GM21360 (cell line): ENCODE measurements around the gene CIB4.

ENCODE experiments used
- ATAC-seq: cut with Tn5 transposase; IDR thresholded peaks from one replicate; pipeline ENCODE4 v1.9.1; 2021; ENCODE audit warnings: mild to moderate bottlenecking, moderate library complexity; ENCODE audit not compliant: unreplicated experiment

Gene CIB4

GRCh38 chr2:26644188-26644835 lies 3.1 kb upstream of the CIB4 start:
- ATAC-seq, result no peak

- no peak for ATAC-seq
These were observed 1.3 kb upstream of the CIB4 start for GRCh38 chr2:26642429-26642828.

GRCh38 chr2:26640331-26640745 lies 828 bp downstream of the CIB4 start:
- no peak for ATAC-seq

GRCh38 chr2:26639685-26640243 lies 1.4 kb downstream of the CIB4 start:
- ATAC-seq, result no peak

GRCh38 chr2:26637811-26638310 lies 3.3 kb downstream of the CIB4 start:
- ATAC-seq, result no peak

GRCh38 chr2:26636935-26637334 lies 4.2 kb downstream of the CIB4 start:
- no peak for ATAC-seq

GRCh38 chr2:26635401-26635800 lies 5.8 kb downstream of the CIB4 start:
- ATAC-seq, result no peak

- ATAC-seq, result no peak
These were observed 6.4 kb downstream of the CIB4 start for GRCh38 chr2:26634636-26635230.

- no peak for ATAC-seq
These were observed 7.1 kb downstream of the CIB4 start for GRCh38 chr2:26633993-26634595.

- no peak for ATAC-seq
These were observed 7.7 kb downstream of the CIB4 start for GRCh38 chr2:26633351-26633945.

GRCh38 chr2:26632624-26633185 lies 8.5 kb downstream of the CIB4 start:
- ATAC-seq, result no peak

- no peak for ATAC-seq
These were observed 9.6 kb downstream of the CIB4 start for GRCh38 chr2:26631401-26632170.

- no peak for ATAC-seq
These were observed 10.4 kb downstream of the CIB4 start for GRCh38 chr2:26630669-26631360.

- no peak for ATAC-seq
These were observed 10.9 kb downstream of the CIB4 start for GRCh38 chr2:26630235-26630634.

GRCh38 chr2:26629751-26630150 lies 11.4 kb downstream of the CIB4 start:
- ATAC-seq, result no peak

- ATAC-seq, result no peak
These were observed 11.9 kb downstream of the CIB4 start for GRCh38 chr2:26629346-26629630.

GRCh38 chr2:26628561-26629345 lies 12.4 kb downstream of the CIB4 start:
- no peak for ATAC-seq

GRCh38 chr2:26627350-26628105 lies 13.6 kb downstream of the CIB4 start:
- ATAC-seq, result no peak

- ATAC-seq, result no peak
These were observed 14.6 kb downstream of the CIB4 start for GRCh38 chr2:26626606-26627005.
